Measurements from ENCODE around the gene XPR1. TPM values are rescaled to one million over a fixed set of nuclear protein-coding genes. Genes with fewer than 3 reads are reported as not detected.

Gene XPR1
- total RNA-seq, 5 donors from 2014 or later (not counting 1 experiment from before 2014, with no cell fraction given): 13.0 to 16.2 (median 14.7) TPM

GRCh38 chr1:180620581-180620980, 11.2 kb upstream of the XPR1 start:
- ChIA-PET POLR2A (interaction anchor here in 1 of 2 donors (0.7 kb wide), 1 partner anchor 16 kb away, joined by 3 read pairs; no protein-coding TSS in a partner anchor), CTCF (no interaction called here)
- ATAC-seq (replicated peaks in 1 of 4) (no peak), DNase-seq (no peak)
- H3K4me3 ChIP-seq (ENCODE audit: control insufficient read depth in 1 of 2, extremely low read depth in 1 of 2, low read length in 1 of 2): no peak overlapping the region
- Mint-ChIP-seq H3K4me1 (no peaks in the 10 kb centered on the region), H3K27ac (no peak overlapping the region), H3K36me3 (no peaks in the 10 kb centered on the region), H3K4me3 (no peak overlapping the region), H3K27me3 (peaks cover 5 to 11% of the 10 kb centered on the region in 2 donors), H3K9me3 (no peaks in the 10 kb centered on the region)
- no peaks in the 10 kb centered on the region for H3K27me3 ChIP-seq (replicated peaks in 1 of 2; ENCODE audit: control insufficient read depth in 2 of 2, extremely low read depth in 1 of 2, insufficient read depth in 2 of 2, low read length in 1 of 2)
- H3K27ac ChIP-seq (ENCODE audit: low read length): no peak overlapping the region
- no peaks in the 10 kb centered on the region for H3K36me3 ChIP-seq (ENCODE audit: control insufficient read depth in 2 of 2, extremely low read depth in 1 of 2, insufficient read depth in 1 of 2, low read length in 1 of 2)
- 93% methylated on average over 4 of the region's 4 CpGs for WGBS (ENCODE audit: insufficient coverage)
- H3K4me1 ChIP-seq (ENCODE audit: control insufficient read depth in 1 of 2, extremely low read depth in 1 of 2, insufficient read depth in 2 of 2, low read length in 2 of 2): no peaks in the 10 kb centered on the region
- no peaks in the 10 kb centered on the region for H3K9me3 ChIP-seq

DNA sequence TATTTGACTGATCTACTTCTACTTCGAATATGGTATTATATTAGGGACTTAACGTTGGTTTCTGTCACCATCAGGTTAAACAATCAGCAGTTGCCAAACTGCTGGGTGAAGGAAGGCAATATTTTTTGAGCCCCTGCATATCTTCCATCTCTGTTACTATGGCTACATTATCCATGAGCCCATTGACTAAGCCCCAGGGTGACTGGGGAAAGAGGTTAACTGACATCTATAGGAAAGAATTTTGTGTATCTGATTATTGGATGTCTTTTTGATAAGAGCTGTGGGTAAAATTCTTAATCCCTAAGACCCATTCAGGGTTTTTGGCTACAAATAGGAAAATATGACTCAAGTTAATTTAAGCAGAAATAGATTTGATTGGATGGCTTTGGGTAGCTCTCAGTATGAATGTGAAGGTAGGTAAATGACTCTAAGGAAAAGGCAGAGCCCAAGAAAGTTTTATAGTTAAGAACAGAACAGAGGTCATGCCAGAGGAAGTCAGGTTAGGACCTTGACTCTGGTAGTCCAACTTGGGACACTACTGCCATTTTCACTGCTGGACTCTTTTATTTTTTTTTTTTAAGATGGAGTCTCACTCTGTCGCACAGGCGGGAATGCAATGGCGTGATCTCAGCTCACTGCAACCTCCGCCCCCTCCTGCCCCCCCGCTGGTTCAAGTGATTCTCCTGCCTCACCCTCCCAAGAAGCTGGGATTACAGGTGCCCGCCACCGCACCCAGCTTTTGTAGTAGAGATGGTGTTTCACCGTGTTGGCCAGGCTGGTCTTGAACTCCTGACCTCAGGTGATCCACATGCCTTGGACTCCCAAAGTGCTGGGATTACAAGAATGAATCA, 8.9 kb upstream of the XPR1 start:
- CTCF ChIA-PET: no interaction called here
- DNase-seq: no peak
- H3K36me3 ChIP-seq (ENCODE audit: control insufficient read depth in 2 of 2, extremely low read depth in 1 of 2, insufficient read depth in 1 of 2, low read length in 1 of 2): no peaks in the 10 kb centered on the region
- no peak overlapping the region for H3K27ac ChIP-seq (ENCODE audit: low read length)
- peaks cover 0 to 2% of the 10 kb centered on the region in 2 experiments for H3K27me3 ChIP-seq (replicated peaks in 1 of 2; ENCODE audit: control insufficient read depth in 2 of 2, extremely low read depth in 1 of 2, insufficient read depth in 2 of 2, low read length in 1 of 2)
- H3K36me3 Mint-ChIP-seq: no peaks in the 10 kb centered on the region
- no peak overlapping the region for H3K4me3 ChIP-seq (ENCODE audit: control insufficient read depth in 1 of 2, extremely low read depth in 1 of 2, low read length in 1 of 2)
- H3K27me3 Mint-ChIP-seq: peaks cover 12 to 25% of the 10 kb centered on the region in 2 donors
- no peak overlapping the region for H3K4me3 Mint-ChIP-seq
- no peaks in the 10 kb centered on the region for H3K4me1 Mint-ChIP-seq
- ATAC-seq (replicated peaks in 1 of 4): no peak
- H3K4me1 ChIP-seq (ENCODE audit: control insufficient read depth in 1 of 2, extremely low read depth in 1 of 2, insufficient read depth in 2 of 2, low read length in 2 of 2): no peaks in the 10 kb centered on the region
- POLR2A ChIA-PET: no interaction called here
- H3K27ac Mint-ChIP-seq: no peak overlapping the region
- H3K9me3 Mint-ChIP-seq: no peaks in the 10 kb centered on the region
- H3K9me3 ChIP-seq: no peaks in the 10 kb centered on the region
- WGBS (ENCODE audit: insufficient coverage): no CpG with 5 or more reads among the region's 10 CpGs

- ATAC-seq (replicated peaks in 1 of 4) (no peak), DNase-seq (no peak)
- H3K27ac ChIP-seq (ENCODE audit: low read length): no peak overlapping the region
- H3K4me1 ChIP-seq (ENCODE audit: control insufficient read depth in 1 of 2, extremely low read depth in 1 of 2, insufficient read depth in 2 of 2, low read length in 2 of 2): no peaks in the 10 kb centered on the region
- H3K9me3 ChIP-seq: no peaks in the 10 kb centered on the region
- Mint-ChIP-seq H3K36me3 (no peaks in the 10 kb centered on the region), H3K27me3 (peaks cover 12 to 25% of the 10 kb centered on the region in 2 donors), H3K9me3 (no peaks in the 10 kb centered on the region), H3K4me3 (no peak overlapping the region), H3K4me1 (no peaks in the 10 kb centered on the region), H3K27ac (no peak overlapping the region)
- WGBS (ENCODE audit: insufficient coverage): 92% methylated on average over 2 of the region's 3 CpGs
- CTCF ChIA-PET: no interaction called here
- H3K4me3 ChIP-seq (ENCODE audit: control insufficient read depth in 1 of 2, extremely low read depth in 1 of 2, low read length in 1 of 2): no peak overlapping the region
- no peaks in the 10 kb centered on the region for H3K36me3 ChIP-seq (ENCODE audit: control insufficient read depth in 2 of 2, extremely low read depth in 1 of 2, insufficient read depth in 1 of 2, low read length in 1 of 2)
- POLR2A ChIA-PET: no interaction called here
- H3K27me3 ChIP-seq (replicated peaks in 1 of 2; ENCODE audit: control insufficient read depth in 2 of 2, extremely low read depth in 1 of 2, insufficient read depth in 2 of 2, low read length in 1 of 2): peaks cover 0 to 2% of the 10 kb centered on the region in 2 experiments
Measured at GRCh38 chr1:180623579-180624347, 8.1 kb upstream of the XPR1 start.

- Mint-ChIP-seq H3K4me3 (no peak overlapping the region), H3K27ac (no peak overlapping the region), H3K4me1 (peaks cover 0 to 8% (median 6%) of the 10 kb centered on the region in 3 donors), H3K9me3 (no peaks in the 10 kb centered on the region), H3K36me3 (no peaks in the 10 kb centered on the region), H3K27me3 (peaks cover 12 to 25% of the 10 kb centered on the region in 2 donors)
- Histone ChIP-seq H3K9me3 (no peaks in the 10 kb centered on the region), H3K27me3 (replicated peaks in 1 of 2; ENCODE audit: control insufficient read depth in 2 of 2, extremely low read depth in 1 of 2, insufficient read depth in 2 of 2, low read length in 1 of 2) (peaks cover 0 to 2% of the 10 kb centered on the region in 2 experiments), H3K4me1 (ENCODE audit: control insufficient read depth in 1 of 2, extremely low read depth in 1 of 2, insufficient read depth in 2 of 2, low read length in 2 of 2) (peaks cover 0 to 3% of the 10 kb centered on the region in 2 experiments), H3K4me3 (ENCODE audit: control insufficient read depth in 1 of 2, extremely low read depth in 1 of 2, low read length in 1 of 2) (no peak overlapping the region), H3K36me3 (ENCODE audit: control insufficient read depth in 2 of 2, extremely low read depth in 1 of 2, insufficient read depth in 1 of 2, low read length in 1 of 2) (no peaks in the 10 kb centered on the region), H3K27ac (ENCODE audit: low read length) (no peak overlapping the region)
- WGBS (ENCODE audit: insufficient coverage): 67% methylated on average over 1 of the region's 1 CpG
- no peak for DNase-seq
- ATAC-seq (replicated peaks in 1 of 4): no peak
- POLR2A ChIA-PET: no interaction called here
- CTCF ChIA-PET: interaction anchor here in 1 of 2 donors (1.3 kb wide), 1 partner anchor 235 kb away, joined by 3 read pairs; no protein-coding TSS in a partner anchor
Measured at GRCh38 chr1:180626711-180627110, 5.1 kb upstream of the XPR1 start.

DNA sequence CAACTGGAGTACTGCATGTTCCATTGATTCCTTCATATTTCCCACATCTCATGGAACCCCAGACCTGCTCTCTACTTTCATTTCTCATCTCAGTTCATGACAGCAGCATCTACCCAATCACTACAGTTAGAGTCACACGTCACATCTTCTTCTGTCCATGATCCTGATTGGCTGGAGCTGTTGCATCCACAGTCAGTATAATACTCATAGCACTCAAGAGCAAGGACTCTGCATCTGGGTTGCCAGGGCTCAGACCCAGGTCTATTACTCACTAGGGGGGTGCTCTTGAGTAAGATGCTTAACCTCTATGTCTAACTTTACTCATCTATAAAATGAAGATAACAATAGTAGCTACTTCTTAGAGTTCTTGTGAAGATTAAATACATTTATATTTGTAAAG, 4.4 kb upstream of the XPR1 start:
- no peaks in the 10 kb centered on the region for H3K9me3 ChIP-seq
- Mint-ChIP-seq H3K27ac (no peak overlapping the region), H3K9me3 (no peaks in the 10 kb centered on the region), H3K27me3 (peaks cover 12 to 25% of the 10 kb centered on the region in 2 donors), H3K36me3 (no peaks in the 10 kb centered on the region), H3K4me3 (no peak overlapping the region), H3K4me1 (peaks cover 0 to 8% (median 6%) of the 10 kb centered on the region in 3 donors)
- no peak overlapping the region for H3K4me3 ChIP-seq (ENCODE audit: control insufficient read depth in 1 of 2, extremely low read depth in 1 of 2, low read length in 1 of 2)
- peaks cover 0 to 3% of the 10 kb centered on the region in 2 experiments for H3K4me1 ChIP-seq (ENCODE audit: control insufficient read depth in 1 of 2, extremely low read depth in 1 of 2, insufficient read depth in 2 of 2, low read length in 2 of 2)
- CTCF ChIA-PET: interaction anchor here in 1 of 2 donors (1.3 kb wide), 1 partner anchor 234 kb away, joined by 3 read pairs; no protein-coding TSS in a partner anchor
- no peak overlapping the region for H3K27ac ChIP-seq (ENCODE audit: low read length)
- ATAC-seq (replicated peaks in 1 of 4) (no peak), DNase-seq (no peak)
- peaks cover 0 to 2% of the 10 kb centered on the region in 2 experiments for H3K27me3 ChIP-seq (replicated peaks in 1 of 2; ENCODE audit: control insufficient read depth in 2 of 2, extremely low read depth in 1 of 2, insufficient read depth in 2 of 2, low read length in 1 of 2)
- WGBS (ENCODE audit: insufficient coverage): 83% methylated on average over 1 of the region's 1 CpG
- no peaks in the 10 kb centered on the region for H3K36me3 ChIP-seq (ENCODE audit: control insufficient read depth in 2 of 2, extremely low read depth in 1 of 2, insufficient read depth in 1 of 2, low read length in 1 of 2)
- POLR2A ChIA-PET: no interaction called here

DNA sequence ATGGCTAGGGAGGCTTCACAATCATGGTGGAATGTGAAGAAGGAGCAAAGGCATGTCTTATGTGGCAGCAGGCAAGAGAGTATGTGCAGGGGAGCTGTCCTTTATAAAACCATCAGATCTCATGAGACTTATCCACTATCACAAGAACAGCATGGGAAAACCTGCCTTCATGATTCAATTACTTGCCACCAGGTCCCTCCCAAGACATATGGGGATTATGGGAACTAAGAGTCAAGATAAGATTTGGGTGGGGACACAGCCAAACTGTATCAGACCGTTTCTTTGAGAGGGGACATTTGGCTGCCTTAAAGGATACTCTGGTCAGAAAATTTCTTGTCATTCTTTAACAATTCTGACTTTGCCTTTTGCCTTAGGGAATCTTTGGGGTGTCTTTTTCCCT, 3.2 kb upstream of the XPR1 start:
- WGBS (ENCODE audit: insufficient coverage): 67% methylated on average over 1 of the region's 1 CpG
- CTCF ChIA-PET: no interaction called here

More for the DNA sequence above, 3.2 kb upstream of the XPR1 start:
- Histone ChIP-seq H3K4me1 (ENCODE audit: control insufficient read depth in 1 of 2, extremely low read depth in 1 of 2, insufficient read depth in 2 of 2, low read length in 2 of 2) (peaks cover 6 to 10% of the 10 kb centered on the region in 2 experiments), H3K4me3 (ENCODE audit: control insufficient read depth in 1 of 2, extremely low read depth in 1 of 2, low read length in 1 of 2) (no peak overlapping the region), H3K27ac (ENCODE audit: low read length) (no peak overlapping the region), H3K36me3 (ENCODE audit: control insufficient read depth in 2 of 2, extremely low read depth in 1 of 2, insufficient read depth in 1 of 2, low read length in 1 of 2) (no peaks in the 10 kb centered on the region), H3K9me3 (no peaks in the 10 kb centered on the region), H3K27me3 (replicated peaks in 1 of 2; ENCODE audit: control insufficient read depth in 2 of 2, extremely low read depth in 1 of 2, insufficient read depth in 2 of 2, low read length in 1 of 2) (peaks cover 0 to 2% of the 10 kb centered on the region in 2 experiments)
- Mint-ChIP-seq H3K4me3 (no peak overlapping the region), H3K27ac (no peak overlapping the region), H3K36me3 (no peaks in the 10 kb centered on the region), H3K4me1 (peaks cover 0 to 8% (median 6%) of the 10 kb centered on the region in 3 donors), H3K9me3 (no peaks in the 10 kb centered on the region), H3K27me3 (peaks cover 12 to 22% of the 10 kb centered on the region in 2 donors)
- ATAC-seq (replicated peaks in 1 of 4): no peak
- no peak for DNase-seq
- POLR2A ChIA-PET: no interaction called here

Data from T-cell (primary cell).